Kidney glomerular epithelial cell (primary cell): ENCODE data around the gene PPARA.

Experiments used
- DNase-seq: peaks from one replicate; lab custom pipeline; 2025; lab: John Stamatoyannopoulos, UW

PPARA gene

DNA sequence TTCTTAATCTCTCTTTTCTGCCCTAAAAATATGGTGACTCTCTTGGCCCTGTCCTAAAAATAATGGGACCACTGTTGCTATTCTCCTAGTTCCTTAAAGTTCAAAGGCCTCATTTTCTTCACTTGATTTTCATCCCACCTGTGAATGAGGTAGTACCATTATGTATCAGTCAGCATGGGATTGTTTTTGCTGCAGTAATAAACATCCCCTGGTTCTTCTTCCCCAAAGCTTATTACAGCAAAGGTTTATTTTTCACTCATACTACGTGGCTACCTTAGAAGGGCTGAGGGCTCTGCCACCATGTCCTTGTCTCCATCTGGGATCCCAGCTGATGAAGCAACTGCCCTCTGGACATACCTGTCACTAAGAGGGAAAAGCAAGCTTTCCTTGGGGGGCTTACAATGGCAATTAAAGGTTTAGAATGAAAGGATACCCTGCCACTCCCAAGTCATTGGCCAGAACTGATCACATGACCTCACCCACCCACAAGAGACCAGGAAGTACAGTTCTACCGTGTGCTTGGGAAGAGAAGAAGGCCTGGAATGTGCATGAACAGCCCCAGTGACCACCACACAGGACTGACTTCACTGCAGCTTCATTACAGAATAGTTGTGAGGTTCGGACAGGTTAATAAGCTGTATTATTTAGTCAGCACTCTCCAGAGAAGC lies 125.3 kb downstream of the PPARA start:
- DNase-seq: no peak

GRCh38 chr22:46276563-46276962 lies 126.2 kb downstream of the PPARA start:
- DNase-seq: no peak

DNA sequence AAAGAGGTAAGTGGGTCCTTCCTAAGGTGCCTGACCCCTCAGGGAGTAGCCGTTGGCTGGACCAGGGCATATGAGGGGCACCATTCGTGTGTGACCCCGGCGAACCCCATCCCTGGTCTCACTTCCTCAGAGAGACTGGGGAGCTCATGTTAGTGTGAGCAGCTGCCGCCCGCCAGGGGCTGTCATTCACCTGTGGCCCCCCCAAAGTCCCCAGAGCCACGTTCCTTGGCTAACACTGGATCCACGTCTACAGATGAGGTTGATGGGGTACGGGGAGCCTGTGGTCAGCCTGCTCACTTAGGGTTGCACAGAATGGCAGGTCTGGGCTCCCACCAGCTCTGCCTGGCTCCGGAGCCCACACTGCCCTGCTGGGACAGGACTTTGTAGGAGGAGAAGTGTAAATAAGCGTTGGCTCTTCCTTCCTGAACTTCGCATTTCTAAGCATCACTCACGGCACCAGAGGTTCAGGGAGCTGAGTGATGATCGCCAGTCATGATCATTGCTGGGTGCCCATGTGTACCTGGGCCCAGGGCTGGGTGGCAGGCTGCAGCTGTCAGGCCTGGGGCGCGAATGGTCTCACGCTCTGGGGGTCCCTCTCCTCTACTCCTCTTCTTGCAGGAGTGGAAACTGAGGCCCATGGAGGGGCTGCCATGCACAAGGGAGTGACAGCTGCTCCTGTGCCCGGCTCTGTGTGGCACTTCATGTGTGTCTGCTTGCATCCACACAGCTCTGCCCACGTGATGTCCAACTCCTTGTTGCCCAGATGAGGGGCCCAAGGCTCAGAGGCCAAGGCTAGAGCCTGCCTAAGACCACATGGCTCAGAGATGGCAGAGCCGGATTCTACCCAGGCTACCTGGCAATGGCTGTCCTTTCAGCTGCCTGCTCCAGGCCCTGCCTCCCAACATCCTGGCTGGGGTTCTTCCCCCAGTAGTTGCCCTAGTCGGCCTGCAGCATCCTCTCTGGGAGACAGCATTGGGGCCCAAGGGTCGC lies 128.6 kb downstream of the PPARA start:
- DNase-seq: no peak

- DNase-seq: no peak
These were observed 129.9 kb downstream of the PPARA start for GRCh38 chr22:46280063-46280817.

DNA sequence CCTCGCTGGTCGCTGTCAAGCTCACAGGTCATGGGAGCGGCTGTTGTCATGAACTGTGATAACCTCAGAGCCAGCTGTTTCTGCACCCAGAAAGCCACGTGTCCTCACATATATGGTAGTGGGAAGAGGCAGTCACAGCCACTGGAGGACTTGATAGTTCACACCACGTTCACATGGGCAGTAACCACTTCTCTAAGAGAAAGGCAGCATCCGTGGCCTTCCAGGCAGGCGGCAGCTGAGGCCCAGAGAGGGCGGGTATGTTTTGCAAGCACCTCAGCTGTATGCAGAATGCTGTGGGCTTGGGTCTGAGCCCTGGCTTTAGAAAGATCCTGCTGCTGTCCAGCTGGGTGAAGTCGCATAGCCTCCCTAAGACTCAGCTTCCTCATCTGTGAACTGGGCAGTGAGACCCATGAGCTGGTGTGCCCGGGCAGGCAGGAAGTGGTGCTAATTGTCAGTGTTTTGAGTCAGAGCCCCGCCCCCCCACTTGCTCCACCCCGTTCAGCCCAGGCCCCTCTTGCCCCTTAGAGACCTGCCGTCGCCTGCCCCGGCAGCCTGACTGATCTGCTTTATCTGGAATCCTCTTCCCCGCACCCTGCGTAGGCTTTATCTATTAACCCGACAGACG lies 130.8 kb downstream of the PPARA start:
- DNase-seq: no peak

- no peak for DNase-seq
These were observed 131.7 kb downstream of the PPARA start for GRCh38 chr22:46281866-46282678.

- no peak for DNase-seq
These were observed 135.7 kb downstream of the PPARA start for GRCh38 chr22:46286006-46286405.

DNA sequence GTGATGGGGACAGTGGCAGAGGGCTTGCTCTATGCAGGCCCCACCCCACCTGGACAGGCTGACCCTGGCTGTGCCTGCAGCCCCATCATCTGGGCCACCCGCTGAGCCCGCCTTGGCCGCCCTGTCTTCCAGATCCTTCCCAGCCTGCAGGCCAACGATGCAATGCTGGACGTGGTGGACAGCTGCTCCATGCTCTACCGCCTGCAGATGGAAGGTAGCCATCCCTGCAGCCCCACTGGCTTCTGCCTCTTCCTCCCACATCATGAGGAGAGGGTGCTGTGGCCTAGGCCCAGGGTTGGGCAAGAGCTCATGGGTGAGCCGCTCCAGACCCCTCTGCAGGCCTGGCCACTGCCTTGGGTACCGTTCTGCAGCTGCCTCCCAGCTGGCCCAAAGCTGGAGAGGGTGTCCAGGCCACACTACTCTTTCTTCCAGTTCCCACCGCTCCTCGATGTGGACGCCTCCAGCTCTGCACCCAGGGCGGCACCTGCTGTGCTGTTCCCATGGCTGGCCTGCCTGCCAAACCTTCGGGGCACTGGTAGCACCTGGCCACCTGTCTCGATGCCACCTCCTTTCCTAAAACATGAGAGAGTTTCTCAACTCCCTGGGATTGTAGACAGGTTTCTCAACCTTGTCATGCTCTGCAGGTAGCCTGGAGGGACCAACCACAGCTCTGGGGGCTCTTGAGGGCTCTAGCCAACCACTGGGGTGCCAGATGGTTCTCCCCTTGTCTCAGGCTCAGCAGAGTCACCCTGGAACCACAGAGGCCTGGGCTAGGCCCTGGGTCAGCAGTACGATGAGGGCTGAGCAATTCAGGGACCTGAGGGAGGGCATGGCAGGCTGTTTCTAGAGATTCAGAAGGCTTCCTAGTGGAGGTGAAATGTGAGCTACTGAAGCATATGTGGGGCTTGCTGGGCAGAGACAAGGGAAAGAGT lies 136.9 kb downstream of the PPARA start:
- no peak for DNase-seq

GRCh38 chr22:46287873-46288751 lies 137.8 kb downstream of the PPARA start:
- DNase-seq: no peak

GRCh38 chr22:46288846-46289243 lies 138.5 kb downstream of the PPARA start:
- DNase-seq: no peak

GRCh38 chr22:46289244-46289891 lies 139.0 kb downstream of the PPARA start:
- no peak for DNase-seq

- no peak for DNase-seq
These were observed 140.0 kb downstream of the PPARA start for GRCh38 chr22:46290121-46290842.

- no peak for DNase-seq
These were observed 140.8 kb downstream of the PPARA start for GRCh38 chr22:46290843-46291785.

DNA sequence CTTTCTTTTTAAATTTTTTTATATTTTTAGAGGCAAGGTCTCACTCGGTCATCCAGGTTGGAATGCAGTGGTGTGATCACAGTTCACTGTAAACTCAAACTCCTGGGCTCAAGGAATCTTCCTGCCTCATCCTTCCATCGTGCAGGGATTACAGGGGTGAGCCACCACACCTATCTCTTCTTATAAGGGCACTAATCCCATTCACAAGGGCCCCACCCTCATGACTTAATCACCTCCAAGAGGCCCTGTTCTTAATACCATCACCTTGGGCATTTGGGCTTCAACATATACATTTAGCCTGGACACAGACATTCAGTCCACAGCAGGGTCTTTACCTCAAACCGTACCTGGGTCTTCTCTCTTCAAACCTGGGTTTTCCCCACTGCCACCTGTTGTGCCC lies 141.8 kb downstream of the PPARA start:
- DNase-seq: no peak

GRCh38 chr22:46292732-46293131 lies 142.4 kb downstream of the PPARA start:
- no peak for DNase-seq
